Testis (tissue), 3 donors: ENCODE data around the gene GRIN1. TPM values are rescaled to one million over a fixed set of nuclear protein-coding genes. Genes with fewer than 3 reads are reported as not detected.

Source experiments
- DNase-seq: peaks from one replicate; pipeline ENCODE4 v3.0.0-alpha.2; 2019
- H3K27ac ChIP-seq, 2 donors: fragments of 200-600 bp; sonication (generic); one replicate each; pipeline ENCODE4 v1.5.1; 2019
- H3K27me3 ChIP-seq: fragments of 200-600 bp; sonication (generic); one replicate; pipeline ENCODE4 v1.5.1; 2019
- H3K36me3 ChIP-seq: fragments of 200-600 bp; sonication (generic); one replicate; pipeline ENCODE4 v1.5.1; 2017; ENCODE audit warnings: low read depth; ENCODE audit errors: missing control alignments
- H3K4me1 ChIP-seq: fragments of 200-600 bp; sonication (generic); one replicate; pipeline ENCODE4 v1.5.1; 2019
- H3K4me3 ChIP-seq, 2 donors: fragments of 200-600 bp; sonication (generic); one replicate each; pipeline ENCODE4 v1.5.1; 2017 to 2019
- H3K9me3 ChIP-seq: fragments of 200-600 bp; sonication (generic); one replicate; pipeline ENCODE4 v1.5.1; 2017
- CTCF ChIP-seq, 3 experiments: fragments of 450-650 bp in 2 of 3; fragments of 200-600 bp in 1 of 3; sonication (generic) in 1 of 3; IDR thresholded peaks; one replicate each; pipeline ENCODE4 v1.5.1; 2016 to 2019; ENCODE audit warnings: antibody characterized with exemption in 3 of 3, mild to moderate bottlenecking in 2 of 3, moderate library complexity in 1 of 3
- POLR2A ChIP-seq: fragments of 450-650 bp; IDR thresholded peaks from one replicate; pipeline ENCODE4 v1.6.1; 2017; ENCODE audit warnings: antibody characterized with exemption, mild to moderate bottlenecking, moderate library complexity
- WGBS, 2 donors: methylation state at CpG; one replicate each; pipeline ENCODE4 v1.1.5; 2018; 5-methylcytosine and 5-hydroxymethylcytosine counted together
- intact Hi-C: fragments of 100-400 bp; cut with DNase I; formaldehyde crosslinking; loops from one replicate; pipeline ENCODE4 v1.15.1; 2023; ENCODE audit warnings: low total_unique reads
- polyA plus RNA-seq: library from polyadenylated mRNA; stranded (reverse); fragments of 350-450 nt; fragmentation: Illumina TruSeq; extraction: RNeasy Lipid Tissue Mini Kit (QIAGEN cat#74804); gene quantifications from one replicate; pipeline ENCODE4 v1.2.3, GENCODE V29; 2014; ENCODE audit warnings: low read depth, low replicate concordance; ENCODE audit not compliant: insufficient read depth
- total RNA-seq, 2 donors: library from RNA; depleted of rRNA; stranded (reverse); fragments of >200 nt; gene quantifications; one replicate each; pipeline ENCODE4 v1.2.3, GENCODE V29; 2016

GRIN1 gene
- total and polyA plus RNA-seq, 3 donors from 2014 or later, result 0.79 to 3.8 (median 1.5) TPM

GRCh38 chr9:137188490-137189296, 49.7 kb downstream of the GRIN1 start, which contains the start of the genes ANAPC2 and SSNA1:
TSS of gene ANAPC2 (minus strand) at chr9:137188560. CDS start at chr9:137188532, 28 bp downstream.
TSS of gene SSNA1 (plus strand) at chr9:137188676. CDS start at chr9:137188727, 51 bp downstream.
- peak; percentile 93 for DNase-seq
- Histone ChIP-seq H3K27ac (peak within 1 kb of the TSS; percentile 68 to 86), H3K27me3 (no peaks in the 10 kb centered on the region), H3K9me3 (no peaks in the 10 kb centered on the region), H3K4me3 (peak within 1 kb of the TSS; percentile 96 to 98), H3K36me3 (no peaks in the 10 kb centered on the region), H3K4me1 (peaks cover 26% of the 10 kb centered on the region)
- TF ChIP-seq CTCF (IDR thresholded peaks at IDR 0.05), result peak in 2 of 3 experiments; percentile 37 to 46
- TF ChIP-seq POLR2A, result peak; percentile 38
- WGBS, 2 donors, result 0 to 1% methylated on average over 5 to 59 of the region's 98 CpGs
- intact Hi-C loops, result no loop called here

GRCh38 chr9:137189297-137190295, 50.6 kb downstream of the GRIN1 start:
- DNase-seq, result no peak
- WGBS, 2 donors, result 33 to 40% methylated on average over 6 to 23 of the region's 23 CpGs
- no peaks in the 10 kb centered on the region for H3K9me3 ChIP-seq
- intact Hi-C loops, result no loop called here
- peak overlapping the region; percentile 68 to 86 for H3K27ac ChIP-seq
- H3K4me3 ChIP-seq, result peak overlapping the region; percentile 96 to 98
- no peak for TF ChIP-seq POLR2A
- TF ChIP-seq CTCF (IDR thresholded peaks at IDR 0.05), result no peak
- H3K36me3 ChIP-seq, result no peaks in the 10 kb centered on the region
- no peaks in the 10 kb centered on the region for H3K27me3 ChIP-seq
- H3K4me1 ChIP-seq, result peaks cover 26% of the 10 kb centered on the region

- intact Hi-C loops, result no loop called here
- H3K36me3 ChIP-seq, result no peaks in the 10 kb centered on the region
- TF ChIP-seq CTCF (IDR thresholded peaks at IDR 0.05) (no peak), POLR2A (no peak)
- WGBS, 2 donors, result 71 to 76% methylated on average over 9 of the region's 9 CpGs
- DNase-seq, result no peak
- no peaks in the 10 kb centered on the region for H3K27me3 ChIP-seq
- H3K4me3 ChIP-seq, result no peak overlapping the region
- no peak overlapping the region for H3K27ac ChIP-seq
- H3K9me3 ChIP-seq, result no peaks in the 10 kb centered on the region
- peaks cover 26% of the 10 kb centered on the region for H3K4me1 ChIP-seq
Measured at GRCh38 chr9:137190315-137190856, 51.4 kb downstream of the GRIN1 start.

DNA sequence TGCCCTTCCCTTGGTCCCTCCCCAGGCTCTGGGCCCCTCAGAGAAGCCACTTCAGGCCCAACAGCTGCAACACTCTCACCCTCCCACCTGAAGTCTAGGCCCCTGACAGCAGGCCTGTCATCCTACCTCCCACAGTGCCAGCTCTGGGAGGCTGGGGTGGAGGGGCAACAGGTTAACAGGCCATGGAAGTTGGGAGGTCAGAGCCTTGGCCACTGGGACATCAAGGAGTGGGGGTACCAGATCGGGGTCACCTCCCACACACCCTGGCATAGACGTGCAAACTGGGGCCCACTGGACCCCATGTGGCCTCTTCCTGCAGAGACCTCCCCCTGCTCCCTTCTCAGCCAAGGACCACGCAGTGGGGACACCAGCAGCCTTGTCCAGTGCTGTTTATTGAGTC, 52.3 kb downstream of the GRIN1 start:
- Histone ChIP-seq H3K36me3 (no peaks in the 10 kb centered on the region), H3K27ac (no peak overlapping the region), H3K27me3 (no peaks in the 10 kb centered on the region), H3K9me3 (no peaks in the 10 kb centered on the region), H3K4me1 (peaks cover 26% of the 10 kb centered on the region), H3K4me3 (no peak overlapping the region)
- intact Hi-C loops, result no loop called here
- no peak for DNase-seq
- WGBS, 2 donors, result 64 to 86% methylated on average over 1 to 3 of the region's 3 CpGs
- TF ChIP-seq POLR2A (no peak), CTCF (IDR thresholded peaks at IDR 0.05) (no peak)
